Upper lobe of left lung (tissue), 6 donors: ENCODE data around the gene PTPRQ. TPM values are rescaled to one million over a fixed set of nuclear protein-coding genes. Genes with fewer than 3 reads are reported as not detected.

Source experiments
- ATAC-seq, 2 donors: fragments of 200-7000 bp; cut with Tn5 transposase; one replicate each; pipeline ENCODE4 v1.9.1; 2022; ENCODE audit warnings: mild to moderate bottlenecking in 2 of 2, moderate library complexity in 2 of 2; ENCODE audit not compliant: low FRiP score in 2 of 2
- DNase-seq, 2 donors: peaks; one replicate each; pipeline ENCODE4 v3.0.0-alpha.2; 2019 to 2020
- H3K27ac ChIP-seq, 4 donors: fragments of 200-600 bp; sonication (generic); one replicate each; pipeline ENCODE4 v1.5.1; 2016 to 2019
- H3K27me3 ChIP-seq, 4 donors: fragments of 200-600 bp; sonication (generic); one replicate each; pipeline ENCODE4 v1.5.1; 2017 to 2019
- H3K36me3 ChIP-seq, 4 donors: fragments of 200-600 bp; sonication (generic); one replicate each; pipeline ENCODE4 v1.5.1; 2016 to 2019
- H3K4me1 ChIP-seq, 4 donors: fragments of 200-600 bp; sonication (generic); one replicate each; pipeline ENCODE4 v1.5.1; 2018 to 2019
- H3K4me3 ChIP-seq, 4 donors: fragments of 200-600 bp; sonication (generic); one replicate each; pipeline ENCODE4 v1.5.1; 2017 to 2019; ENCODE audit warnings: mild to moderate bottlenecking in 2 of 4, moderate library complexity in 1 of 4
- H3K9me3 ChIP-seq, 4 donors: fragments of 200-600 bp; sonication (generic); one replicate each; pipeline ENCODE4 v1.5.1; 2018 to 2019
- CTCF ChIP-seq, 6 experiments: fragments of 450-650 bp in 4 of 6; fragments of 200-600 bp in 2 of 6; sonication (generic) in 2 of 6; IDR thresholded peaks; one replicate each; pipeline ENCODE4 v1.5.1; 2016 to 2019; ENCODE audit warnings: antibody characterized with exemption in 6 of 6
- EP300 ChIP-seq, 4 donors: sonication (generic); formaldehyde crosslinking; IDR thresholded peaks; one replicate each; pipeline ENCODE4 v1.5.1; 2017; ENCODE audit warnings: antibody characterized with exemption in 4 of 4, control low read depth in 2 of 4
- POLR2A ChIP-seq, 4 donors: fragments of 450-650 bp; IDR thresholded peaks; one replicate each; pipeline ENCODE4 v1.5.1; 2016 to 2017; ENCODE audit warnings: antibody characterized with exemption in 4 of 4, mild to moderate bottlenecking in 2 of 4
- POLR2AphosphoS5 ChIP-seq, 2 donors: sonication (generic); formaldehyde crosslinking; IDR thresholded peaks; one replicate each; pipeline ENCODE4 v1.5.1; 2017; ENCODE audit warnings: antibody characterized with exemption in 2 of 2
- WGBS, 2 donors: methylation state at CpG; one replicate each; pipeline ENCODE4 v1.1.5; 2017 to 2018; 5-methylcytosine and 5-hydroxymethylcytosine counted together
- total RNA-seq, 6 donors: library from RNA; depleted of rRNA in 4 of 6; stranded (reverse); fragments of >200 nt in 4 of 6; gene quantifications; one replicate each; pipeline versions ENCODE4 v1.1.0 to v1.2.1, GENCODE V29; 2016 to 2021
- donor health status: DM: no; HTN: no; CAD: no; lungs with moderate emphysema.
- donor health status: DM: no; HTN: yes; CAD: no; lungs with severe emphysema.

PTPRQ gene
- total RNA-seq, 6 donors from 2014 or later = 1.0 to 15.6 (median 5.0) TPM

- TF ChIP-seq EP300 (IDR thresholded peaks at IDR 0.05) = no peak
- TF ChIP-seq POLR2A (IDR thresholded peaks at IDR 0.05) = no peak
- TF ChIP-seq POLR2AphosphoS5 (IDR thresholded peaks at IDR 0.05) = no peak
- no peak for TF ChIP-seq CTCF (IDR thresholded peaks at IDR 0.05)
- Histone ChIP-seq H3K4me1 (no peaks in the 10 kb centered on the region), H3K9me3 (no peaks in the 10 kb centered on the region), H3K27me3 (no peaks in the 10 kb centered on the region), H3K27ac (no peak overlapping the region), H3K36me3 (no peaks in the 10 kb centered on the region), H3K4me3 (no peak overlapping the region)
- DNase-seq = no peak
- ATAC-seq = no peak
- 67 to 94% methylated on average over 1 of the region's 1 CpG for WGBS, 2 donors
These were observed 181.0 kb downstream of the PTPRQ start for GRCh38 chr12:80625051-80625450.

- ATAC-seq (no peak), DNase-seq (no peak)
- Histone ChIP-seq H3K36me3 (no peaks in the 10 kb centered on the region), H3K27ac (no peak overlapping the region), H3K4me3 (no peak overlapping the region), H3K27me3 (no peaks in the 10 kb centered on the region), H3K4me1 (no peaks in the 10 kb centered on the region), H3K9me3 (no peaks in the 10 kb centered on the region)
- WGBS, 2 donors = 66 to 72% methylated on average over 3 of the region's 3 CpGs
- TF ChIP-seq POLR2AphosphoS5 (IDR thresholded peaks at IDR 0.05) = no peak
- no peak for TF ChIP-seq CTCF (IDR thresholded peaks at IDR 0.05)
- TF ChIP-seq EP300 (IDR thresholded peaks at IDR 0.05) = no peak
- no peak for TF ChIP-seq POLR2A (IDR thresholded peaks at IDR 0.05)
These were observed 181.9 kb downstream of the PTPRQ start for GRCh38 chr12:80625901-80626300.

GRCh38 chr12:80627782-80628181 lies 183.7 kb downstream of the PTPRQ start:
- TF ChIP-seq POLR2AphosphoS5 (IDR thresholded peaks at IDR 0.05) (peak in 1 of 2 donors; percentile 41), CTCF (IDR thresholded peaks at IDR 0.05) (no peak), EP300 (IDR thresholded peaks at IDR 0.05) (peak in 2 of 4 donors; percentile 72 to 79), POLR2A (IDR thresholded peaks at IDR 0.05) (no peak)
- peak in 1 of 2 donors; percentile 88 for ATAC-seq
- Histone ChIP-seq H3K4me1 (no peaks in the 10 kb centered on the region), H3K9me3 (no peaks in the 10 kb centered on the region), H3K27me3 (no peaks in the 10 kb centered on the region), H3K4me3 (no peak overlapping the region), H3K27ac (no peak overlapping the region), H3K36me3 (no peaks in the 10 kb centered on the region)
- no peak for DNase-seq

DNA sequence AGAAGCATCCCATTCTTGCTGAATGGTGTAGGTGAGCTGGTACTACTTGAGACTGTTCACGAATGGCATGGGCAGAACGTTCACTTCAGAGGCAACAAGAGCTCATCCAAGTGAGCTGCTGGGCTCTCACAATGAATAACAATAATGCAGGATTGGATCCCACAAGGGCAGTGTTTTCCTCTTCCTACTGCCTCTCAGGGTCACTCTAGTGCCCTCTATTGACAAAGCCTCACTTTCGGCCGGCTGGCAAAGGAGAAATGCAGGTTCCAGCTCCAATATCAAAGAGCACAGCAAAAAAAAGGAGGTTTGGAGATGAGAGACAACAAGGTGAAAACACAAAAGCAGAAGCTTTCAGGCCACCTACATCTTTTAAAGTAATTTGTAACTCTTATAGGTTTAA lies 188.8 kb downstream of the PTPRQ start:
- Histone ChIP-seq H3K4me3 (no peak overlapping the region), H3K9me3 (no peaks in the 10 kb centered on the region), H3K4me1 (no peaks in the 10 kb centered on the region), H3K27ac (no peak overlapping the region), H3K27me3 (no peaks in the 10 kb centered on the region), H3K36me3 (no peaks in the 10 kb centered on the region)
- TF ChIP-seq CTCF (IDR thresholded peaks at IDR 0.05) (no peak), EP300 (IDR thresholded peaks at IDR 0.05) (no peak), POLR2AphosphoS5 (IDR thresholded peaks at IDR 0.05) (no peak), POLR2A (IDR thresholded peaks at IDR 0.05) (no peak)
- WGBS, 2 donors = 47 to 50% methylated on average over 4 of the region's 4 CpGs
- ATAC-seq = no peak
- DNase-seq = no peak

GRCh38 chr12:80634903-80635302 lies 190.9 kb downstream of the PTPRQ start:
- no peak overlapping the region for H3K27ac ChIP-seq
- no peaks in the 10 kb centered on the region for H3K4me1 ChIP-seq
- 76 to 80% methylated on average over 6 of the region's 6 CpGs for WGBS, 2 donors
- H3K9me3 ChIP-seq = no peaks in the 10 kb centered on the region
- no peak overlapping the region for H3K4me3 ChIP-seq
- H3K36me3 ChIP-seq = no peaks in the 10 kb centered on the region
- no peaks in the 10 kb centered on the region for H3K27me3 ChIP-seq
- no peak for TF ChIP-seq EP300 (IDR thresholded peaks at IDR 0.05)
- no peak for TF ChIP-seq CTCF (IDR thresholded peaks at IDR 0.05)
- TF ChIP-seq POLR2A (IDR thresholded peaks at IDR 0.05) = no peak
- no peak for TF ChIP-seq POLR2AphosphoS5 (IDR thresholded peaks at IDR 0.05)
- ATAC-seq (no peak), DNase-seq (no peak)
